Measurements from ENCODE around the gene FLNB.

FLNB gene

GRCh38 chr3:58074997-58075396 is 66.8 kb downstream of the FLNB start:
- DNase-seq (ENCODE audit: low read depth in 2 of 2): no peak

GRCh38 chr3:58077596-58078285 is 69.5 kb downstream of the FLNB start:
- no peak for DNase-seq (ENCODE audit: low read depth in 2 of 2)

- DNase-seq (ENCODE audit: low read depth in 2 of 2): no peak
Measured at GRCh38 chr3:58078610-58079009, 70.4 kb downstream of the FLNB start.

GRCh38 chr3:58079773-58080172 is 71.6 kb downstream of the FLNB start:
- DNase-seq (ENCODE audit: low read depth in 2 of 2): no peak

GRCh38 chr3:58082047-58082446 is 73.8 kb downstream of the FLNB start:
- DNase-seq (ENCODE audit: low read depth in 2 of 2): no peak

GRCh38 chr3:58084166-58084565 is 75.9 kb downstream of the FLNB start:
- DNase-seq (ENCODE audit: low read depth in 2 of 2): no peak

- DNase-seq (ENCODE audit: low read depth in 2 of 2): no peak
Measured at GRCh38 chr3:58084788-58085543, 76.7 kb downstream of the FLNB start.

GRCh38 chr3:58085616-58086015 is 77.4 kb downstream of the FLNB start:
- no peak for DNase-seq (ENCODE audit: low read depth in 2 of 2)

- DNase-seq (ENCODE audit: low read depth in 2 of 2): no peak
Measured at GRCh38 chr3:58088501-58088900, 80.3 kb downstream of the FLNB start.

GRCh38 chr3:58090351-58090750 is 82.1 kb downstream of the FLNB start:
- DNase-seq (ENCODE audit: low read depth in 2 of 2): no peak

- DNase-seq (ENCODE audit: low read depth in 2 of 2): no peak
Measured at GRCh38 chr3:58092521-58092920, 84.3 kb downstream of the FLNB start.

GRCh38 chr3:58093574-58094195 is 85.5 kb downstream of the FLNB start:
- no peak for DNase-seq (ENCODE audit: low read depth in 2 of 2)

- no peak for DNase-seq (ENCODE audit: low read depth in 2 of 2)
Measured at GRCh38 chr3:58094657-58095056, 86.4 kb downstream of the FLNB start.

GRCh38 chr3:58095603-58096138 is 87.4 kb downstream of the FLNB start:
- DNase-seq (ENCODE audit: low read depth in 2 of 2): no peak

- DNase-seq (ENCODE audit: low read depth in 2 of 2): no peak
Measured at GRCh38 chr3:58098531-58098930, 90.3 kb downstream of the FLNB start.

- no peak for DNase-seq (ENCODE audit: low read depth in 2 of 2)
Measured at GRCh38 chr3:58099865-58100264, 91.6 kb downstream of the FLNB start.

- no peak for DNase-seq (ENCODE audit: low read depth in 2 of 2)
Measured at GRCh38 chr3:58101499-58102389, 93.5 kb downstream of the FLNB start.

GRCh38 chr3:58102390-58102750 is 94.1 kb downstream of the FLNB start:
- DNase-seq (ENCODE audit: low read depth in 2 of 2): no peak

GRCh38 chr3:58102976-58103451 is 94.8 kb downstream of the FLNB start:
- DNase-seq (ENCODE audit: low read depth in 2 of 2): no peak

GRCh38 chr3:58104151-58104550 is 95.9 kb downstream of the FLNB start:
- DNase-seq (ENCODE audit: low read depth in 2 of 2): no peak

- DNase-seq (ENCODE audit: low read depth in 2 of 2): no peak
Measured at GRCh38 chr3:58104712-58105111, 96.5 kb downstream of the FLNB start.

GRCh38 chr3:58105196-58105595 is 97.0 kb downstream of the FLNB start:
- DNase-seq (ENCODE audit: low read depth in 2 of 2): no peak

All from stimulated activated CD8-positive, alpha-beta memory T cell treated with anti-CD3 and anti-CD28 coated beads, Interleukin-7, amount 100 ng/mL, for 4 hours (primary cell).